PC-9 (cell line): ENCODE data around the gene PRKAG2. TPM values are rescaled to one million over a fixed set of nuclear protein-coding genes. Genes with fewer than 3 reads are reported as not detected.

Experiments used
- BruUV-seq: library from RNA; stranded (reverse); fragments of 400-500 nt; replicated peaks from 2 replicates; lab custom pipeline; 2021; lab: Mats Ljungman, UMichigan
- CTCF ChIA-PET: fragments of 300-600 bp; sonication (Branson Sonifier 250); formaldehyde crosslinking; loops from one replicate; lab custom pipeline; 2022; ENCODE audit warnings: antibody characterized with exemption; lab: Charles Lee
- POLR2A ChIA-PET: fragments of 300-600 bp; sonication (Branson Sonifier 250); formaldehyde crosslinking; loops from one replicate; lab custom pipeline; 2022; ENCODE audit warnings: antibody characterized with exemption; ENCODE audit not compliant: unreplicated experiment; lab: Charles Lee
- DNase-seq, 2 experiments: peaks; one replicate each; pipeline versions ENCODE4 v3.0.0 to v3.0.0-alpha.2; 2015 to 2022; ENCODE audit warnings: mixed read lengths in 1 of 2
- H2AFZ ChIP-seq: fragments of 200-600 bp; sonication (generic); 2 replicates; pipeline ENCODE4 v1.8.1; 2017; ENCODE audit warnings: antibody characterized with exemption
- H3F3A ChIP-seq: fragments of 200-600 bp; sonication (generic); 2 replicates; pipeline ENCODE4 v1.8.1; 2017; ENCODE audit warnings: antibody characterized with exemption, mild to moderate bottlenecking, low read depth; ENCODE audit not compliant: insufficient read depth
- H3K27ac ChIP-seq: fragments of 200-600 bp; sonication (generic); 2 replicates; pipeline ENCODE4 v1.6.1; 2016; ENCODE audit warnings: mixed run types
- H3K27me3 ChIP-seq: fragments of 200-600 bp; sonication (generic); 2 replicates; pipeline ENCODE4 v1.6.1; 2016; ENCODE audit warnings: low read depth, mixed run types; ENCODE audit not compliant: insufficient read depth
- H3K36me3 ChIP-seq: fragments of 200-600 bp; sonication (generic); 2 replicates; pipeline ENCODE4 v1.6.1; 2016; ENCODE audit warnings: low read depth, mixed run types
- H3K4me1 ChIP-seq: fragments of 200-600 bp; sonication (generic); replicated peaks from 2 replicates; pipeline ENCODE4 v1.6.1; 2016; ENCODE audit warnings: mixed run types; ENCODE audit not compliant: insufficient read depth
- H3K4me2 ChIP-seq: fragments of 200-600 bp; sonication (generic); 2 replicates; pipeline ENCODE4 v1.6.1; 2017; ENCODE audit warnings: mixed run types
- H3K4me3 ChIP-seq: fragments of 200-600 bp; sonication (generic); 2 replicates; pipeline ENCODE4 v1.6.1; 2016; ENCODE audit warnings: mixed run types
- H3K79me2 ChIP-seq: fragments of 200-600 bp; sonication (generic); 2 replicates; pipeline ENCODE4 v1.6.1; 2017; ENCODE audit warnings: low read depth, mixed run types
- H3K9me2 ChIP-seq: fragments of 200-600 bp; sonication (generic); 2 replicates; pipeline ENCODE4 v1.8.1; 2017; ENCODE audit warnings: mild to moderate bottlenecking; ENCODE audit not compliant: insufficient read depth
- H3K9me3 ChIP-seq: fragments of 200-600 bp; sonication (generic); 2 replicates; pipeline ENCODE4 v1.8.1; 2016; ENCODE audit warnings: low read depth; ENCODE audit not compliant: insufficient read depth
- H4K20me1 ChIP-seq: fragments of 200-600 bp; sonication (generic); 2 replicates; pipeline ENCODE4 v1.8.1; 2017; ENCODE audit not compliant: insufficient read depth
- EZH2 ChIP-seq: fragments of 200-600 bp; sonication (generic); IDR thresholded peaks from 2 replicates; pipeline ENCODE4 v1.8.0; 2017; ENCODE audit warnings: antibody characterized with exemption, low read depth
- intact Hi-C: fragments of 100-400 bp; cut with micrococcal nuclease; formaldehyde crosslinking; loops from one replicate; pipeline ENCODE4 v1.10.0; 2022; ENCODE audit not compliant: unreplicated experiment
- total RNA-seq: library from RNA; stranded (reverse); gene quantifications from 2 replicates; pipeline ENCODE4 v1.2.3, GENCODE V29; 2021
- TF ChIP-seq, protein P1 (sequence below): fragments of 200-600 bp; sonication (generic); conservative IDR thresholded peaks from 2 replicates; pipeline ENCODE4 v1.6.1; 2017; ENCODE audit warnings: mixed run types, antibody characterized with exemption, mild to moderate bottlenecking, moderate library complexity

PRKAG2 gene
- total RNA-seq, 1 experiment from 2014 or later = 37.3 TPM

DNA sequence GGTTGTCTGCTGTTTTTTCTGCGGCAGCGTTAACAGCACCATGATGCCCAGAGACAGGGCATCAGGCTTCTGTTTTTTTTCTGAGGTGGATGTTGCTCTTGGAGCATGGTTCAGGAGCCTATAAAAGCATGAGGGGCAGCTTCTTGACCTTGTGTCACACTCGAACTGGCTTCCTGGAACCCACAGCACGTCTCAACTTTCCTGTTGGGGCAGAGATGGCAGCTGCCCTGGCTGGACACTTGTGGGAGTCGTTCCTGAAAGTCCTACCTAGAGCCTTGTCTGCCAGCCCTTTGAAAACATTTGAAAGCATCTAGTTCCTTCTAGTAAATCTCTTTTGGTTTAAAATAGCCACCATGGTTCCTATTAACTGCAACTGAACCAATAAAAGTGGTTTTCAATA, 28.9 kb upstream of the PRKAG2 start:
- peaks cover 3% of the 10 kb centered on the region; the same call in 1 of the 2 replicates for H3K9me3 ChIP-seq

DNA sequence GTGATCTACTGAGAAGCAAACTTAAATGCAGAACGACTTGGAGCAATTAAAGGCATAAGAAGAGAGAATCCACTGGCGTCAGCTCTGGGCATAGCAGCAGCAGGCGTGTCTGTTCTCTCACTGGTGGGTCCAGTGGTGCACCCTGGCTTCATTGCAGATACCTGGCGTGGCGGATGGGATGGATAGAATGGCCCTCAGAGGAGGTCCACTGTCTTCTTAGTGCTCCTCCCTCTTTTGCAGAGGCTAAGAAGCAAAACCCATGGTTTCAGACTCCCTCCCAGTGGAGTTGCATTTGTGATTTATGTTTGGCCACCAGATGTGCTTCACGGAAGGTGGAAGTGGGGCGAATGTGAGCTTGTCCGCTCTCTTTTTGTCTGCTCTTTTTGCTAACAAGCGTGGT, 28.4 kb upstream of the PRKAG2 start:
- H3K4me1 ChIP-seq = no peaks in the 10 kb centered on the region
- H3K79me2 ChIP-seq = no peaks in the 10 kb centered on the region
- DNase-seq = no peak
- H3F3A ChIP-seq = no peaks in the 10 kb centered on the region
- no peak overlapping the region for H3K27ac ChIP-seq
- peaks cover 3% of the 10 kb centered on the region; the same call in 1 of the 2 replicates for H3K9me3 ChIP-seq
- no peak overlapping the region for H3K4me2 ChIP-seq
- no peak overlapping the region for H3K4me3 ChIP-seq
- H2AFZ ChIP-seq = no peak overlapping the region
- TF ChIP-seq, protein P1, sequence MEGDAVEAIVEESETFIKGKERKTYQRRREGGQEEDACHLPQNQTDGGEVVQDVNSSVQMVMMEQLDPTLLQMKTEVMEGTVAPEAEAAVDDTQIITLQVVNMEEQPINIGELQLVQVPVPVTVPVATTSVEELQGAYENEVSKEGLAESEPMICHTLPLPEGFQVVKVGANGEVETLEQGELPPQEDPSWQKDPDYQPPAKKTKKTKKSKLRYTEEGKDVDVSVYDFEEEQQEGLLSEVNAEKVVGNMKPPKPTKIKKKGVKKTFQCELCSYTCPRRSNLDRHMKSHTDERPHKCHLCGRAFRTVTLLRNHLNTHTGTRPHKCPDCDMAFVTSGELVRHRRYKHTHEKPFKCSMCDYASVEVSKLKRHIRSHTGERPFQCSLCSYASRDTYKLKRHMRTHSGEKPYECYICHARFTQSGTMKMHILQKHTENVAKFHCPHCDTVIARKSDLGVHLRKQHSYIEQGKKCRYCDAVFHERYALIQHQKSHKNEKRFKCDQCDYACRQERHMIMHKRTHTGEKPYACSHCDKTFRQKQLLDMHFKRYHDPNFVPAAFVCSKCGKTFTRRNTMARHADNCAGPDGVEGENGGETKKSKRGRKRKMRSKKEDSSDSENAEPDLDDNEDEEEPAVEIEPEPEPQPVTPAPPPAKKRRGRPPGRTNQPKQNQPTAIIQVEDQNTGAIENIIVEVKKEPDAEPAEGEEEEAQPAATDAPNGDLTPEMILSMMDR = no peak
- no peak for TF ChIP-seq EZH2
- POLR2A ChIA-PET = no interaction called here
- peaks cover 98% of the 10 kb centered on the region for H3K27me3 ChIP-seq
- intact Hi-C loops = no loop called here
- H3K36me3 ChIP-seq = no peaks in the 10 kb centered on the region
- no peaks in the 10 kb centered on the region for H3K9me2 ChIP-seq
- BruUV-seq = no TSS peak
- H4K20me1 ChIP-seq = no peaks in the 10 kb centered on the region
- CTCF ChIA-PET = no interaction called here

More for the DNA sequence above, 28.9 kb upstream of the PRKAG2 start:
- POLR2A ChIA-PET = no interaction called here
- intact Hi-C loops = no loop called here
- Histone ChIP-seq H3K4me2 (no peak overlapping the region), H2AFZ (no peak overlapping the region), H4K20me1 (no peaks in the 10 kb centered on the region), H3K4me1 (no peaks in the 10 kb centered on the region), H3K27ac (no peak overlapping the region), H3F3A (no peaks in the 10 kb centered on the region), H3K4me3 (no peak overlapping the region), H3K27me3 (peaks cover 95% of the 10 kb centered on the region), H3K79me2 (no peaks in the 10 kb centered on the region), H3K36me3 (no peaks in the 10 kb centered on the region), H3K9me2 (no peaks in the 10 kb centered on the region)
- CTCF ChIA-PET = no interaction called here
- no peak for TF ChIP-seq EZH2
- TF ChIP-seq, protein P1 = no peak
- no peak for DNase-seq
- no TSS peak for BruUV-seq

DNA sequence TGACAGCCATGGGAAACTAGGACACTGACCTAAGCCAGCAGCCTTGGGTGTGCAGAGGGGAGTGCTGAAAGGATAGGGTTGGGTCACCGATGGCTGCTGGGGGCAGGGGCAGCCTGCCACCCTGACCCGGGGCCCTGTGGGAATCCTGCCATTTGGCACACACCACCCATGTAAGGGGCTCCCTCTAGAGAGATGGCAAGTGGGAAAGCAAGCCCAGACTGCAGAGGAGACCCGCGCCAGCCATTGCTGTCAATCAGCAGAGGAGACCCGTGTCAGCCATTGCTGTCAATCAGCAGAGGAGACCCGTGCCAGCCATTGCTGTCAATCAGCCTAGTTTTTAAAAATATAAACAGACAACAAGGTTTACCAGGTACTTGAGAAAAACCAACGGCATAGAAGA, 27.4 kb upstream of the PRKAG2 start:
- CTCF ChIA-PET = no interaction called here

More for the DNA sequence above, 27.4 kb upstream of the PRKAG2 start:
- no peaks in the 10 kb centered on the region for H4K20me1 ChIP-seq
- no TSS peak for BruUV-seq
- POLR2A ChIA-PET = no interaction called here
- H3K36me3 ChIP-seq = no peaks in the 10 kb centered on the region
- no peak for TF ChIP-seq EZH2
- TF ChIP-seq, protein P1 = no peak
- H3K4me2 ChIP-seq = no peak overlapping the region
- H3K79me2 ChIP-seq = no peaks in the 10 kb centered on the region
- no peak overlapping the region for H3K27ac ChIP-seq
- no peaks in the 10 kb centered on the region for H3F3A ChIP-seq
- intact Hi-C loops = no loop called here
- H3K9me2 ChIP-seq = no peaks in the 10 kb centered on the region
- H3K4me3 ChIP-seq = no peak overlapping the region
- H3K9me3 ChIP-seq = peaks cover 3% of the 10 kb centered on the region; the same call in 1 of the 2 replicates
- no peak overlapping the region for H2AFZ ChIP-seq
- DNase-seq = no peak
- peaks cover 99% of the 10 kb centered on the region for H3K27me3 ChIP-seq
- H3K4me1 ChIP-seq = no peaks in the 10 kb centered on the region
